Measurements from ENCODE around the gene LY6G6D.

The LY6G6D gene

DNA sequence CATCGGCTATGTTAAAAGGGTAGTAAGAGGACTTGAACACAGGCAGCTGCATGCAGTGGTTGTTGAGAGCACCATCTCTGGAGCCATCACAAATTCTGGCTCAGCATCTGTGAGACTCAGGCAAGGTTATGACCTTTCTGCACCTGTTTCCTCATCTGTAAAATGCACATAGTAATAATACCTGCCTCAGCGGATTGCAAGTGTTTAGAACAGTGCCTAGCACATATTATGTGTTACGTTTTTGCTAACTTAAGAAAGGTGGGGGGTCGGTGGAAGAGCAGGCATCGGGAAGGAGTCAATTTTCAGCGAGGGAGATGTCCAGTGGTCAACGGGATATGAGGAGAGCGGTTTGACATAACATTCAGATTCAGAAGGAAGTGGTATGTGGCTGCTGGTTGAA lies 37.2 kb upstream of the LY6G6D start:
- no peak for DNase-seq (ENCODE audit: low read depth)
- TF ChIP-seq, protein P1, sequence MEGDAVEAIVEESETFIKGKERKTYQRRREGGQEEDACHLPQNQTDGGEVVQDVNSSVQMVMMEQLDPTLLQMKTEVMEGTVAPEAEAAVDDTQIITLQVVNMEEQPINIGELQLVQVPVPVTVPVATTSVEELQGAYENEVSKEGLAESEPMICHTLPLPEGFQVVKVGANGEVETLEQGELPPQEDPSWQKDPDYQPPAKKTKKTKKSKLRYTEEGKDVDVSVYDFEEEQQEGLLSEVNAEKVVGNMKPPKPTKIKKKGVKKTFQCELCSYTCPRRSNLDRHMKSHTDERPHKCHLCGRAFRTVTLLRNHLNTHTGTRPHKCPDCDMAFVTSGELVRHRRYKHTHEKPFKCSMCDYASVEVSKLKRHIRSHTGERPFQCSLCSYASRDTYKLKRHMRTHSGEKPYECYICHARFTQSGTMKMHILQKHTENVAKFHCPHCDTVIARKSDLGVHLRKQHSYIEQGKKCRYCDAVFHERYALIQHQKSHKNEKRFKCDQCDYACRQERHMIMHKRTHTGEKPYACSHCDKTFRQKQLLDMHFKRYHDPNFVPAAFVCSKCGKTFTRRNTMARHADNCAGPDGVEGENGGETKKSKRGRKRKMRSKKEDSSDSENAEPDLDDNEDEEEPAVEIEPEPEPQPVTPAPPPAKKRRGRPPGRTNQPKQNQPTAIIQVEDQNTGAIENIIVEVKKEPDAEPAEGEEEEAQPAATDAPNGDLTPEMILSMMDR (IDR thresholded peaks at IDR 0.05; ENCODE audit: control insufficient read depth, insufficient read depth, low read depth, low read length, missing control alignments), result no peak
- no peak overlapping the region for H3K4me3 ChIP-seq (ENCODE audit: control insufficient read depth, low read depth, low read length)

- TF ChIP-seq, protein P1 (IDR thresholded peaks at IDR 0.05; ENCODE audit: control insufficient read depth, insufficient read depth, low read depth, low read length, missing control alignments), result peak; percentile 86
- peak within 1 kb of the TSS; percentile 48 for H3K4me3 ChIP-seq (ENCODE audit: control insufficient read depth, low read depth, low read length)
- peak; percentile 81 for DNase-seq (ENCODE audit: low read depth)
Observed at GRCh38 chr6:31680226-31681134, 34.7 kb upstream of the LY6G6D start, which contains the start of gene LY6G5C. TSS of gene LY6G5C (minus strand) at chr6:31681067. CDS start at chr6:31680373, 694 bp downstream.

GRCh38 chr6:31681135-31681671 lies 33.9 kb upstream of the LY6G6D start:
- TF ChIP-seq, protein P1 (IDR thresholded peaks at IDR 0.05; ENCODE audit: control insufficient read depth, insufficient read depth, low read depth, low read length, missing control alignments), result no peak
- DNase-seq (ENCODE audit: low read depth), result no peak
- peak overlapping the region; percentile 48 for H3K4me3 ChIP-seq (ENCODE audit: control insufficient read depth, low read depth, low read length)

DNA sequence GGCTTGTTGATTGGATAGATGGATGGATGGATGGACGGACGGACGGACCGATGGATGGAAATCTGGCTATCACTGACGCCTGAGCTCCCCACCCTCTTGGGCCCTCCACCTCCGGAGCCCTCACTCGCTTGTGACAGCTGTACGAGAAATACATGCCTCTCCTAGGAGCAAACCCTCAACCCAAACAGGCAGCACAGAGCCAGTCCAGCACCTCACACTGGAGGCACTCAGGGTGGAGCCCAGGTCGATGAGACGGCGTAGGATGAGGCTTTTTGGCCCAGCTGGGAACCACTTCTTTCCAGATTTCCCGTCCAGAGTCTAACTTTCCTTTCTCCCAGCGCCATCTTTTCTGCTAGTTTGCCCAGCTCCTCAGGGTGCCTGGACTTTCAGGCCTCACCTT lies 31.6 kb upstream of the LY6G6D start:
- DNase-seq (ENCODE audit: low read depth), result no peak
- TF ChIP-seq, protein P1 (IDR thresholded peaks at IDR 0.05; ENCODE audit: control insufficient read depth, insufficient read depth, low read depth, low read length, missing control alignments), result no peak
- H3K4me3 ChIP-seq (ENCODE audit: control insufficient read depth, low read depth, low read length), result no peak overlapping the region

DNA sequence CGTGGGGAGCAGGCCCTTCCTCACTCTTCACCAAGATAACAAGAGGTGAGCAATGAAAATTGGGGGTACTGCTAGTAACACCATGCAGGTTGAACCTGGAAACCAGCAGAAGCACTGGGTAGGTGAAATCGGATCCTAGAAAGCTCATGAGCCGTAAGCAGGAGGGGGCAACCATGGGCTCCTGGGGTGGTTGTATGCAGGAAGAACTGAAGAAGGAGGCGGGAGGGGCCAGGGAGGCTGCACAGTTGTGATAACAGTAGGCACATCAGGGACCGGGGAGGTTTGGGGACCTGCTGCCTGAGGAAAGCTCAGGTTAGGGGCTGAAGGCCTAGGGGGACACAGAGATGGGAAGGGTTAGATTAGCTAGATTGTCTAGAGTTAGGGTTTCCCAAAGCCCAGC lies 28.7 kb upstream of the LY6G6D start:
- TF ChIP-seq, protein P1 (IDR thresholded peaks at IDR 0.05; ENCODE audit: control insufficient read depth, insufficient read depth, low read depth, low read length, missing control alignments), result no peak
- DNase-seq (ENCODE audit: low read depth), result no peak
- H3K4me3 ChIP-seq (ENCODE audit: control insufficient read depth, low read depth, low read length), result no peak overlapping the region

DNA sequence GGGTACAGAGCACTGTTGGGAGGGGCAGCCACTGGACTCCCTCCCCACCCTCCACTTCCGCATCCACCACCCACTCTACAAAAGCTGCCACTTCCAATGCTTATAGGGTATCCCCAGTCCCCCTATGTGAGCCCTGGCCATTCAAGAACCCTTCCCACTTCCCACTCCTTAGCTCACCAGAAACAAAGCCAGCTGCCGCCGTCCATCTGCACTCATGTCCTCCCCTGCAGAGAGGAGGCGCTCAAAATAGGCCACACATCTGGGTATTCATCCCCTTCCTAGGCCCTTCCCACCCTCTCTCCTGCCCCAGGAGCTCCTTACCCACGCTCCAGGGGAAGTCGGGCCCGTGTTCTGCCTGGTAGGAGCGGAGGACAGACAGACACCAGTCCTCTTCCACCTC lies 27.8 kb upstream of the LY6G6D start:
- TF ChIP-seq, protein P1 (IDR thresholded peaks at IDR 0.05; ENCODE audit: control insufficient read depth, insufficient read depth, low read depth, low read length, missing control alignments), result no peak
- no peak overlapping the region for H3K4me3 ChIP-seq (ENCODE audit: control insufficient read depth, low read depth, low read length)
- no peak for DNase-seq (ENCODE audit: low read depth)
